Measurements from ENCODE around the gene TUFT1. TPM values are rescaled to one million over a fixed set of nuclear protein-coding genes. Genes with fewer than 3 reads are reported as not detected.

TUFT1 gene
- polyA plus RNA-seq, 3 donors, result 1.5 to 1.7 (median 1.6) TPM

GRCh38 chr1:151626740-151627334, 86.7 kb downstream of the TUFT1 start:
- H3K36me3 ChIP-seq (replicated peaks in 1 of 2; ENCODE audit: control insufficient read depth in 1 of 2, insufficient read depth in 2 of 2, low read length in 2 of 2), result peaks cover 9 to 21% of the 10 kb centered on the region in 2 donors
- DNase-seq, result no peak
- no peak for TF ChIP-seq CTCF (IDR thresholded peaks at IDR 0.05)
- H3K4me2 ChIP-seq (replicated peaks; ENCODE audit: extremely low read depth, low read length, poor library complexity, severe bottlenecking), result no peak overlapping the region
- H3K9ac ChIP-seq (ENCODE audit: insufficient read depth, low read length, poor library complexity, severe bottlenecking), result no peak overlapping the region
- no peak overlapping the region for H3K27ac ChIP-seq (ENCODE audit: low read depth in 1 of 2, low read length in 2 of 2)
- intact Hi-C loops (cut with micrococcal nuclease), result no loop called here
- H4K20me1 ChIP-seq (ENCODE audit: insufficient read depth, low read length), result peaks cover 91% of the 10 kb centered on the region
- peaks cover 0 to 3% of the 10 kb centered on the region in 2 donors for H3K4me1 ChIP-seq (ENCODE audit: control insufficient read depth in 1 of 2, insufficient read depth in 2 of 2, low read length in 2 of 2)
- 89% methylated on average over 1 of the region's 3 CpGs for WGBS (ENCODE audit: insufficient coverage)
- Mint-ChIP-seq H3K4me1 (peaks cover 7% of the 10 kb centered on the region), H3K27me3 (ENCODE audit: low read depth in 3 of 3) (no peaks in the 10 kb centered on the region), H3K9me3 (no peaks in the 10 kb centered on the region), H3K4me3 (no peak overlapping the region), H3K36me3 (peaks cover 19 to 42% of the 10 kb centered on the region in 2 donors), H3K27ac (peak overlapping the region in 3 of 7 donors; percentile 23 to 67 (median 28))
- no peak overlapping the region for H2AFZ ChIP-seq (ENCODE audit: insufficient read depth, low read depth, low read length, poor library complexity, severe bottlenecking)
- no peaks in the 10 kb centered on the region for H3K9me3 ChIP-seq (replicated peaks in 1 of 2; ENCODE audit: control insufficient read depth in 1 of 2, insufficient read depth in 1 of 2, low read length in 2 of 2)
- no peaks in the 10 kb centered on the region for H3K27me3 ChIP-seq (ENCODE audit: control insufficient read depth in 2 of 2, insufficient read depth in 2 of 2, low read length in 2 of 2)
- H3K79me2 ChIP-seq (ENCODE audit: insufficient read depth, low read length), result peaks cover 98% of the 10 kb centered on the region
- no peak overlapping the region for H3K4me3 ChIP-seq (replicated peaks in 1 of 3; ENCODE audit: low read depth in 2 of 3, low read length in 3 of 3)

GRCh38 chr1:151629278-151629677, 89.2 kb downstream of the TUFT1 start:
- intact Hi-C loops (cut with micrococcal nuclease), result no loop called here
- WGBS (ENCODE audit: insufficient coverage), result no CpG with 5 or more reads among the region's 9 CpGs
- no peaks in the 10 kb centered on the region for H3K4me1 ChIP-seq (ENCODE audit: control insufficient read depth in 1 of 2, insufficient read depth in 2 of 2, low read length in 2 of 2)

More at GRCh38 chr1:151629278-151629677, 89.2 kb downstream of the TUFT1 start:
- Histone ChIP-seq H3K9me3 (replicated peaks in 1 of 2; ENCODE audit: control insufficient read depth in 1 of 2, insufficient read depth in 1 of 2, low read length in 2 of 2) (no peaks in the 10 kb centered on the region), H4K20me1 (ENCODE audit: insufficient read depth, low read length) (peaks cover 92% of the 10 kb centered on the region), H3K27ac (ENCODE audit: low read depth in 1 of 2, low read length in 2 of 2) (no peak overlapping the region), H3K9ac (ENCODE audit: insufficient read depth, low read length, poor library complexity, severe bottlenecking) (no peak overlapping the region), H3K4me2 (replicated peaks; ENCODE audit: extremely low read depth, low read length, poor library complexity, severe bottlenecking) (no peak overlapping the region), H3K36me3 (replicated peaks in 1 of 2; ENCODE audit: control insufficient read depth in 1 of 2, insufficient read depth in 2 of 2, low read length in 2 of 2) (peaks cover 15 to 28% of the 10 kb centered on the region in 2 donors), H3K79me2 (ENCODE audit: insufficient read depth, low read length) (peaks cover 97% of the 10 kb centered on the region), H2AFZ (ENCODE audit: insufficient read depth, low read depth, low read length, poor library complexity, severe bottlenecking) (no peak overlapping the region), H3K4me3 (replicated peaks in 1 of 3; ENCODE audit: low read depth in 2 of 3, low read length in 3 of 3) (no peak overlapping the region), H3K27me3 (ENCODE audit: control insufficient read depth in 2 of 2, insufficient read depth in 2 of 2, low read length in 2 of 2) (no peaks in the 10 kb centered on the region)
- TF ChIP-seq CTCF (IDR thresholded peaks at IDR 0.05), result no peak
- Mint-ChIP-seq H3K27ac (peak overlapping the region in 1 of 7 donors; percentile 55), H3K4me3 (no peak overlapping the region), H3K4me1 (peaks cover 8% of the 10 kb centered on the region), H3K27me3 (ENCODE audit: low read depth in 3 of 3) (no peaks in the 10 kb centered on the region), H3K36me3 (peaks cover 20 to 48% of the 10 kb centered on the region in 2 donors), H3K9me3 (no peaks in the 10 kb centered on the region)
- no peak for DNase-seq

Small RNA genes lying within 50 kb of the gene (small RNA-seq; reads per million reads assigned to genes)
- gene MIR554 (ENCODE audit: insufficient read length, low read depth) (not detected), gene RF00405 (ENCODE audit: insufficient read length, low read depth) (not detected), gene RNU6-1062P (ENCODE audit: insufficient read length, low read depth) (not detected)

Other genes starting within 250 kb of the TUFT1 start
- 100 to 1,000 TPM in 1 of 3 donors, 10 to 100 TPM in 2; 37.8 to 148 (median 50.3) TPM for gene PI4KB, start 212.9 kb upstream of the TUFT1 start, polyA plus RNA-seq
- 10 to 100 TPM; 39.3 to 66.3 (median 43.5) TPM for gene RFX5, start 193.1 kb upstream of the TUFT1 start, polyA plus RNA-seq
- gene SELENBP1, start 167.6 kb upstream of the TUFT1 start, polyA plus RNA-seq, result under 1 TPM in 2 of 3 donors, not detected in 1; 0.61 to 0.79 TPM
- gene PSMB4, start 140.7 kb upstream of the TUFT1 start, polyA plus RNA-seq, result 100 to 1,000 TPM in 1 of 3 donors, 10 to 100 TPM in 2; 69.6 to 316 (median 85.6) TPM
- gene POGZ, start 80.8 kb upstream of the TUFT1 start, polyA plus RNA-seq, result 10 to 100 TPM in 1 of 3 donors, 1 to 10 TPM in 1, under 1 TPM in 1; 0.75 to 41.7 (median 1.8) TPM
- not detected for gene CGN, start 28.9 kb upstream of the TUFT1 start, polyA plus RNA-seq
- gene SNX27, start 71.7 kb downstream of the TUFT1 start, polyA plus RNA-seq, result 10 to 100 TPM; 40.1 to 57.1 (median 47.6) TPM
- gene CELF3, start 176.5 kb downstream of the TUFT1 start, polyA plus RNA-seq, result not detected
- gene RIIAD1, start 181.2 kb downstream of the TUFT1 start, polyA plus RNA-seq, result not detected
- gene MRPL9, start 223.2 kb downstream of the TUFT1 start, polyA plus RNA-seq, result 10 to 100 TPM; 25.6 to 56.6 (median 56.4) TPM

Data from CD14-positive monocyte (primary cell).